ENCODE results near the gene TRIP13. TPM values are rescaled to one million over a fixed set of nuclear protein-coding genes. Genes with fewer than 3 reads are reported as not detected.

TRIP13 gene
- total RNA-seq, 2 experiments from 2014 or later = 0.47 to 0.66 TPM

DNA sequence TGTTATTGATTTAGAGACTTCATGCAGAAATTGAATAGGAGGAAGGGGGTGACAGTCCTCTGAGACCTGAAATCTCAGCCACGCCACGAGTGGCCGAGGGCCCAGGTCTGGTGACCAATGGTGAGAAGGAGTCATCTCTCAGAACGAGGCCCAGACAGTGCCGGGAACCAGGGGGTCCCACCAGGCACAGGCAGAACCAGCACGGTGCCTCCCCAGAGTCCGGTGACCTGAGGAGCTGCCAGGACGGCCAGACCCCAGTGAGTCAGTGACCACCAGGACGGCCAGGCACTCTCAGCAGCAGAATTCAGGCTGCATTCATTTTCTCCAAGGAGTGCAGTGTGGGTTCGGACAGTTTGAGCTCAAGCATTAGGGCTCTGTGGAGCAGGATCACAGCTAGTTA lies 72.1 kb downstream of the TRIP13 start:
- TF ChIP-seq CTCF (IDR thresholded peaks at IDR 0.05) = no peak
- Mint-ChIP-seq H3K4me3 (no peak overlapping the region), H3K9me3 (no peaks in the 10 kb centered on the region), H3K27me3 (peaks cover 59% of the 10 kb centered on the region), H3K27ac (no peak overlapping the region), H3K4me1 (ENCODE audit: low read depth) (peaks cover 23% of the 10 kb centered on the region), H3K36me3 (ENCODE audit: low read depth) (no peaks in the 10 kb centered on the region)
- Histone ChIP-seq H3K4me3 (ENCODE audit: low read length) (no peak overlapping the region), H3K36me3 (ENCODE audit: insufficient read depth, low read length) (no peaks in the 10 kb centered on the region), H3K27me3 (ENCODE audit: control insufficient read depth in 1 of 2, insufficient read depth in 2 of 2, low read length in 2 of 2) (peaks cover 39 to 48% of the 10 kb centered on the region in 2 experiments), H3K4me1 (ENCODE audit: insufficient read depth, low read length) (peaks cover 28% of the 10 kb centered on the region), H3K9me3 (ENCODE audit: control insufficient read depth in 1 of 2, insufficient read depth in 1 of 2, low read length in 2 of 2) (peaks cover 0 to 8% of the 10 kb centered on the region in 2 experiments), H3K27ac (ENCODE audit: low read depth in 1 of 2, low read length in 2 of 2) (no peak overlapping the region)
- ChIA-PET POLR2A (no interaction called here), CTCF (no interaction called here)
- no peak for ATAC-seq (ENCODE audit: poor library complexity)
- DNase-seq = no peak
- intact Hi-C loops (cut with DNase I, micrococcal nuclease) = no loop called here

GRCh38 chr5:965604-966344 lies 73.1 kb downstream of the TRIP13 start:
- intact Hi-C loops (cut with DNase I, micrococcal nuclease) = no loop called here
- H3K4me3 ChIP-seq (ENCODE audit: low read length) = no peak overlapping the region
- H3K4me1 Mint-ChIP-seq (ENCODE audit: low read depth) = peaks cover 23% of the 10 kb centered on the region
- no peaks in the 10 kb centered on the region for H3K9me3 Mint-ChIP-seq
- no peaks in the 10 kb centered on the region for H3K36me3 Mint-ChIP-seq (ENCODE audit: low read depth)
- ChIA-PET CTCF (no interaction called here), POLR2A (no interaction called here)
- peaks cover 0 to 8% of the 10 kb centered on the region in 2 experiments for H3K9me3 ChIP-seq (ENCODE audit: control insufficient read depth in 1 of 2, insufficient read depth in 1 of 2, low read length in 2 of 2)
- TF ChIP-seq CTCF (IDR thresholded peaks at IDR 0.05) = no peak
- H3K4me1 ChIP-seq (ENCODE audit: insufficient read depth, low read length) = peaks cover 28% of the 10 kb centered on the region
- peaks cover 39 to 54% of the 10 kb centered on the region in 2 experiments for H3K27me3 ChIP-seq (ENCODE audit: control insufficient read depth in 1 of 2, insufficient read depth in 2 of 2, low read length in 2 of 2)
- no peaks in the 10 kb centered on the region for H3K36me3 ChIP-seq (ENCODE audit: insufficient read depth, low read length)
- ATAC-seq (ENCODE audit: poor library complexity) = no peak
- no peak for DNase-seq
- H3K27ac Mint-ChIP-seq = no peak overlapping the region
- H3K27me3 Mint-ChIP-seq = peaks cover 61% of the 10 kb centered on the region
- no peak overlapping the region for H3K27ac ChIP-seq (ENCODE audit: low read depth in 1 of 2, low read length in 2 of 2)
- no peak overlapping the region for H3K4me3 Mint-ChIP-seq

DNA sequence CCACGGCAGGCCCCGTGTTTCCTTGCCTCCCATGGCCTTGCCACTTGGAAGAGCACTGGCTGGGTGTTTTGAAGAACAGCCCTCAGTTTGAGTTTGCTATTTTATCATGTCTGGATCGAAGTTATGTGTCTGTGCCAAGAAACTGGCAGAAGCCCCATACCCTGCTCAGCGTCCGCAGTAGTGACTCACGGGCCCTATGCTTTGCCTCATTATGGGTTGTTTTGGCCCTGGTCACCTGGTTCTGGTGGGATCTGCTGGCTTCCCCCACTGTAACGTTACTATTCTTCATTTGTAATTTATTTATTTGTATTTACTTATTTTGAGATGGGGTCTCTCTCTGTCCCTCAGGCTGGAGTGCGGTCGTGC lies 73.6 kb downstream of the TRIP13 start:
- intact Hi-C loops (cut with DNase I, micrococcal nuclease) = no loop called here
- Histone ChIP-seq H3K9me3 (ENCODE audit: control insufficient read depth in 1 of 2, insufficient read depth in 1 of 2, low read length in 2 of 2) (peaks cover 0 to 8% of the 10 kb centered on the region in 2 experiments), H3K36me3 (ENCODE audit: insufficient read depth, low read length) (no peaks in the 10 kb centered on the region), H3K4me3 (ENCODE audit: low read length) (no peak overlapping the region), H3K27me3 (ENCODE audit: control insufficient read depth in 1 of 2, insufficient read depth in 2 of 2, low read length in 2 of 2) (peaks cover 39 to 54% of the 10 kb centered on the region in 2 experiments), H3K4me1 (ENCODE audit: insufficient read depth, low read length) (peaks cover 28% of the 10 kb centered on the region), H3K27ac (ENCODE audit: low read depth in 1 of 2, low read length in 2 of 2) (no peak overlapping the region)
- POLR2A ChIA-PET = no interaction called here
- Mint-ChIP-seq H3K4me3 (no peak overlapping the region), H3K36me3 (ENCODE audit: low read depth) (no peaks in the 10 kb centered on the region), H3K9me3 (no peaks in the 10 kb centered on the region), H3K27me3 (peaks cover 65% of the 10 kb centered on the region), H3K4me1 (ENCODE audit: low read depth) (peaks cover 23% of the 10 kb centered on the region), H3K27ac (no peak overlapping the region)
- CTCF ChIA-PET = no interaction called here
- ATAC-seq (ENCODE audit: poor library complexity) (no peak), DNase-seq (no peak)
- no peak for TF ChIP-seq CTCF (IDR thresholded peaks at IDR 0.05)
